Measurements from ENCODE around the gene GUCD1. TPM values are rescaled to one million over a fixed set of nuclear protein-coding genes. Genes with fewer than 3 reads are reported as not detected.
"Not testable (repeated sequence)": the region's sequence is repeated elsewhere in the genome, so short reads cannot be mapped to it uniquely, and the experiment has no call there.

Gene GUCD1
- total RNA-seq (2014; rRNA removed) (63.5 and 65.8 TPM in 2 replicates), Bru-seq, nascent RNA (percentile 62 among the genes with signal in this experiment), BruChase-seq, experiment 1, labeled RNA remaining after a 6-hour chase (percentile 82 among the genes with signal in this experiment), BruChase-seq, experiment 2, labeled RNA remaining after a 2-hour chase (percentile 76 among the genes with signal in this experiment)
- long read RNA-seq, transcript GUCD1-206 (6 exons, 3,613 nt), result major isoform, 21 of 63 reads
- long read RNA-seq, transcript GUCD1-203 (6 exons, 1,606 nt), result minor isoform, 5 of 63 reads
- long read RNA-seq, partial matches to known transcripts, result 2 of 63 reads
- long read RNA-seq, other reads (novel, unspliced or antisense), result 28 of 63 reads

DNA sequence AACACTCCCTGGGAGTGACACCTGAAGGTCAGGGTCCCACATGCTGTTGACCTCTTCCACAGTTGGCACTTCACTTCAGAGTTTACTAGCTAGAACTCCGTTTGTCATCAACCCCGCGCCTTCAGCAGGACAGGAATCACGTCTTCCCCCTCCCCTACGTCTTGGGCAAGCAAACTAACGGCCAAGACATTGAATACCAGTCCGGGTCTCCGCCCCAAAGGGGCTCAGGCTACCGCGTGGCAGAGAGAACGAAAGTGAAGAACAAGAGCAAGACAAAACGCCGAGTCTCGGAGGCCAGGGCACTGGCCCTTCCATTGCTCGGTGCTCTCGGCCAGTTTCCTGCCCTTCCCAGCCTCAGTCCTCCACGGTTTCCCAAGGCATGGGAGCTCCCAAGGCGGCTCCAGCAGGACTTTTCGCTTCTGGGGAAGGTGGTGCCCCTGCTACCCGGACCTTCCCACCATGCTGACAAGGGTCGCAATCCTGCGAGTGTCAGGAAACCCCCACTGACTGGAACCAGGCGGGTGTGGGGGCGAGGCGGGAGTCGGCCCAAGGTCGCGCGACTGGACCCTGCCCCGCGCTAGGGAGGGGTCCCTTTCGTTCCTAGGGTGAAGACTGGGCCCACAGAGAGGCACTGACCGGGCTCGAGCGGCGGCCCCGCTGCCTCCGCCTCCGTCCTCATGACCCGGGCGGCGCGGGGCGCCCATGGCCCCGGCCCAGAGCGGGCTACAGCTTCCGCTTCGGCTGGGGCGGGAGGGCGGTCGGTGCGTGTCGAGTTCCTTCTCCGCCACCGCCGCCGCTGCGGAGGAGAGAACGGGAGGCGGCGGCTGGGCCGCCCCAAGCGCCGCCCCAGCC, at the start of gene GUCD1:
GUCD1 (minus strand) TSS at position 826 of the 852 bp plus-strand sequence; CDS start at position 679, 147 bp downstream.
- Histone ChIP-seq H2AFZ (ENCODE audit: low read length) (peak within 1 kb of the TSS; percentile 98), H3K9me2 (replicated peaks; ENCODE audit: low read length) (no peaks in the 10 kb centered on the region), H3K4me3 (ENCODE audit: low read length) (peak within 1 kb of the TSS; percentile 88), H3K4me1 (ENCODE audit: insufficient read depth, low read length) (peaks cover 17% of the 10 kb centered on the region), H3K36me3 (ENCODE audit: low read depth, low read length) (peaks cover 23% of the 10 kb centered on the region), H3K9me3 (ENCODE audit: low read length) (no peaks in the 10 kb centered on the region), H3K27me3 (ENCODE audit: low read length) (no peaks in the 10 kb centered on the region), H4K20me1 (ENCODE audit: low read length) (peaks cover 11% of the 10 kb centered on the region; the same call in 1 of the 2 replicates), H3K27ac (ENCODE audit: low read length) (peak within 1 kb of the TSS; percentile 85), H3K79me2 (ENCODE audit: low read length) (peaks cover 78% of the 10 kb centered on the region), H3K9ac (ENCODE audit: low read length) (peak within 1 kb of the TSS; percentile 99), H3F3A (ENCODE audit: low read length, unreplicated experiment) (no peaks in the 10 kb centered on the region), H3K4me2 (ENCODE audit: low read length) (peak within 1 kb of the TSS; percentile 98)
- peak; percentile 10 for ATAC-seq
- TSS peak; percentile 37 for BruUV-seq (replicated peaks)
- DNase-seq, result peak; percentile 18
- POLR2A ChIA-PET (ENCODE audit: unreplicated experiment), result interaction anchor here (0.6 kb wide), 1 partner anchor 29 kb away, joined by 4 read pairs; no protein-coding TSS in a partner anchor
- CTCF ChIA-PET, result no interaction called here
- TF ChIP-seq, protein P1, sequence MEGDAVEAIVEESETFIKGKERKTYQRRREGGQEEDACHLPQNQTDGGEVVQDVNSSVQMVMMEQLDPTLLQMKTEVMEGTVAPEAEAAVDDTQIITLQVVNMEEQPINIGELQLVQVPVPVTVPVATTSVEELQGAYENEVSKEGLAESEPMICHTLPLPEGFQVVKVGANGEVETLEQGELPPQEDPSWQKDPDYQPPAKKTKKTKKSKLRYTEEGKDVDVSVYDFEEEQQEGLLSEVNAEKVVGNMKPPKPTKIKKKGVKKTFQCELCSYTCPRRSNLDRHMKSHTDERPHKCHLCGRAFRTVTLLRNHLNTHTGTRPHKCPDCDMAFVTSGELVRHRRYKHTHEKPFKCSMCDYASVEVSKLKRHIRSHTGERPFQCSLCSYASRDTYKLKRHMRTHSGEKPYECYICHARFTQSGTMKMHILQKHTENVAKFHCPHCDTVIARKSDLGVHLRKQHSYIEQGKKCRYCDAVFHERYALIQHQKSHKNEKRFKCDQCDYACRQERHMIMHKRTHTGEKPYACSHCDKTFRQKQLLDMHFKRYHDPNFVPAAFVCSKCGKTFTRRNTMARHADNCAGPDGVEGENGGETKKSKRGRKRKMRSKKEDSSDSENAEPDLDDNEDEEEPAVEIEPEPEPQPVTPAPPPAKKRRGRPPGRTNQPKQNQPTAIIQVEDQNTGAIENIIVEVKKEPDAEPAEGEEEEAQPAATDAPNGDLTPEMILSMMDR (conservative IDR thresholded peaks at IDR 0.05; ENCODE audit: low read depth, low read length), result no peak
- TF ChIP-seq EZH2 (IDR thresholded peaks at IDR 0.05; ENCODE audit: low read length, unreplicated experiment), result no peak
- TF ChIP-seq EZH2phosphoT487 (IDR thresholded peaks at IDR 0.05; ENCODE audit: borderline replicate concordance, low read length), result no peak
- intact Hi-C loops (cut with micrococcal nuclease), result no loop called here

DNA sequence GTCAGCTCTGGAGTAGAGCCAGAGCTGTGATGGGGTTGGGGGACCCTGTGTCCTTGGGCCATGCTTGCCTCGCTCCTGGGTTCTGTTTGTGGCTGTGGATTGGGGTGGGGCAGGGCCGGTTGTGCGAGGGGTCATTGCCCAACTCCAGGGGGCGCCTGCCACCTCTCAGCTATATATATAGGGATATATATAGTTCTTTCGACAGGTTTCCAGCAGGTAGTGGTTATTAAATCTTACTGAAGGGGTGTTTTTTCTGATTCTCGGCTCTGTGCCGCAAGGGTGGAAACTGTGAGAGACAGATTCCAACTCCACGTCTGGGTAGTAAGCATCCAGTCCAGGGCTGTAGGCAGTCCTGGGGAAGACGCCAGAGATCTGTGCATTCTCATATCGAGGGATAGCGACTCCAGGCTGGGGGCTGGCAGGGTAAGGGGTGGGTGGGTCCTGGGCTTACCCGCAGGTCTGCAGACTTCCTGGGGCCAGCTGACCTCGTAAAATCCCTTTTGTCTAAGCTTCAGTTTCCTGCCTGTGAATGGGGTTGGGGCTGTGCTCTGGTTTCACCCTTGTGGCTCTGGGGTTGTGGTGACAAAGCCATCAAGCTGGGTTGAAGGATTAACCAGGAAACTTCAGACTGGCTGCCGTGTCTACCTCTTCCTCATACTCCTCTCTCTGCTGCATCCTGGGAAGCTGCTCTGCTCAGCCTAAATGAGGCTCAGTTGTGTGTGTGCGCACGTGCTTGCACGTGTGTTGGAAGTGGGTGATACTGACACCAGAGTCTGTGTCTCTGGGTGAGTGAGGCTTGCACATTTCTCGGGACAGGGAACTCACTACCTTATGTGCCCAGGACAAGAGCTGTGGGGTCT, 49.1 kb upstream of the GUCD1 start:
- H3K36me3 ChIP-seq (ENCODE audit: low read depth, low read length); H3K4me2 ChIP-seq (ENCODE audit: low read length); H3K4me1 ChIP-seq (ENCODE audit: insufficient read depth, low read length); H2AFZ ChIP-seq (ENCODE audit: low read length); H3K27me3 ChIP-seq (ENCODE audit: low read length); intact Hi-C loops (cut with micrococcal nuclease); DNase-seq; H3K9ac ChIP-seq (ENCODE audit: low read length); H3K9me3 ChIP-seq (ENCODE audit: low read length); H3K27ac ChIP-seq (ENCODE audit: low read length); H3K9me2 ChIP-seq (replicated peaks; ENCODE audit: low read length); BruUV-seq (replicated peaks); H3K4me3 ChIP-seq (ENCODE audit: low read length); H4K20me1 ChIP-seq (ENCODE audit: low read length); CTCF ChIA-PET; H3K79me2 ChIP-seq (ENCODE audit: low read length); POLR2A ChIA-PET (ENCODE audit: unreplicated experiment); H3F3A ChIP-seq (ENCODE audit: low read length, unreplicated experiment): not testable (repeated sequence)
- ATAC-seq, result peak; percentile 56

DNA sequence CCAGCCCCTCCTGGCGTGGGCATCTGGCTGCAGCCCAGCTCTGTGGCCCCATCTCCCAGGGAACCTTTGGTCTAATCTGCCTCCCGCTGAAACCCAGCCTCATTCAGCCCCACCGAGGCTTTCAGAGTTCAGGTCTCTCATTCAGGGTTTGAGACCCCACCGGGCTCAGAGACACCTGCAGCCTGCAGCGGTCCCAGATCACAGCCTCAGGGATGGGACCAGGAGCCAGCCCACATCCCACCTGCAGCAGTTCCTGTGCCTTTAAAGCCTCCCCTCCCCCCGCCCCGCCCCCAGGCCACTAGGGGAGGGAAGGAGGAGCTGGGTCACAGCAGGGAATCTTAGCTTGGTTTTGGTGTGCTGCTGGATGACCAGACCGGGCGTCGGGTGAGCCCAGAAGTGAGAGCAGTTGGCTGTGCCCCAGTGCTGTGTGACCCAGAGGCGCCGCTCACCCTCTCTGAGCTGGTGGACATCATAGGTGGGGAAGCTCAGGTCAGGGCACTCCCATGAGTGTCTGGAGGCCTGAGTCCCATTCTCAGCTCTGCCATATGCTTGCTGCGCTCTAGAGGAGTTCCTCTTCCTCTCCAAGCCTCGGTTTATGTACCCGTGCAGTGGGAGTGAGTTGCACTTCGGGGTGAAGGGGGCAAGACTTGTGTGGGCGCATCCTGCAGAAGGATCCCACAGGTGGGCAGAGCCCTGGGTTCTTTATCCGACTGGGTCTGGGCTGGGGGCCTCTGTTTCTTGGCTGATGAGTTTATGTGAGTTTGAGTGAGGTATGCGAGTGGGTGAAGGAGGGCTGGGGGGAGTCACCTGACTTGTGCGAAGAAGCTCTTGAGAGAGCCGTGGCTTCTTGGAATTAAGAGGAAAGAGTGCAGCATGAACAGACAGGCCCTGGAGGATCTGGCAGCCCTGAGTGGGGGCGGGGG, 48.2 kb upstream of the GUCD1 start, which contains the start of gene GGT1:
GGT1 (plus strand) TSS at position 347 of the 923 bp plus-strand sequence. CDS start 7,889 bp downstream, outside the sequence.
- H3K27me3 ChIP-seq (ENCODE audit: low read length); H2AFZ ChIP-seq (ENCODE audit: low read length); ATAC-seq; H3K36me3 ChIP-seq (ENCODE audit: low read depth, low read length); H3K9me2 ChIP-seq (replicated peaks; ENCODE audit: low read length); POLR2A ChIA-PET (ENCODE audit: unreplicated experiment); intact Hi-C loops (cut with micrococcal nuclease); DNase-seq; H3K79me2 ChIP-seq (ENCODE audit: low read length); H3K9me3 ChIP-seq (ENCODE audit: low read length); H3K4me1 ChIP-seq (ENCODE audit: insufficient read depth, low read length); H3K27ac ChIP-seq (ENCODE audit: low read length); H4K20me1 ChIP-seq (ENCODE audit: low read length); H3F3A ChIP-seq (ENCODE audit: low read length, unreplicated experiment); CTCF ChIA-PET; H3K4me2 ChIP-seq (ENCODE audit: low read length); BruUV-seq (replicated peaks); H3K4me3 ChIP-seq (ENCODE audit: low read length); H3K9ac ChIP-seq (ENCODE audit: low read length): not testable (repeated sequence)

DNA sequence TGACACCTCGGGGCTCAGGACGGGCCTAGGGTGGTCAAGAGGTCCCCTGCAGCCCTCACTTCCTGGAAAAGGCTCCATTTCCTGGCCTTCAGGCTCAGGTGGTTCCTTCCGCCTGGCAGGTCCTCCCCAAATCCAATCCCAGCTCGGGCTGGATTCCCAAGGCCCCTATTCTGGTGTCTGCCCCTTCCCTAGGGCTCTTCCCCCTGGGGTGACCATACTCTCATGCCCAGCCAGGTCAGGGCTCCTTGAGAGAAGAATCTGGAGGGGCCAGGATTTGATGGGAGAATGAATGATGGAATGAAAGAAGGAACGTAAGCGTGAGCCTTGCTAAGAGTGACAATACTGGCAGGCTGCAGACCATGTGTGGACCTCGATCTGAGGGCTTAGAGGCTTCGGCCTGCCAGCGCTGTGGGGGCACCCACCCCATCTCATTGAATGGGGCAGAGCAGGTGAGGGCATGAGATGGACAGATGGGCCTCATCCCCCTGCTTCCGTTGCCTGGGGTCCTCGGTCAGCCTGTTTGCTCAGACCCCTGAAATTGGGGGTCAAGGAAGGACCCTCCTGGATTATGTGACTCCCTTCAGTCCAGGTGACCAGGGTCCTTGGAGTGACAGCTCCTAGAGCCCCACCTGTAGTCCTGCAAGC, 47.3 kb upstream of the GUCD1 start:
- DNase-seq; H3K4me1 ChIP-seq (ENCODE audit: insufficient read depth, low read length); H3K36me3 ChIP-seq (ENCODE audit: low read depth, low read length); H3F3A ChIP-seq (ENCODE audit: low read length, unreplicated experiment); H3K27ac ChIP-seq (ENCODE audit: low read length); H4K20me1 ChIP-seq (ENCODE audit: low read length); H3K9me3 ChIP-seq (ENCODE audit: low read length); H3K9ac ChIP-seq (ENCODE audit: low read length); BruUV-seq (replicated peaks); POLR2A ChIA-PET (ENCODE audit: unreplicated experiment); intact Hi-C loops (cut with micrococcal nuclease); CTCF ChIA-PET; ATAC-seq; H3K4me3 ChIP-seq (ENCODE audit: low read length); H2AFZ ChIP-seq (ENCODE audit: low read length); H3K4me2 ChIP-seq (ENCODE audit: low read length); H3K9me2 ChIP-seq (replicated peaks; ENCODE audit: low read length); H3K79me2 ChIP-seq (ENCODE audit: low read length); H3K27me3 ChIP-seq (ENCODE audit: low read length): not testable (repeated sequence)

All from PC-3 (cell line).